Hepatocyte (in vitro differentiated cells): ENCODE data around the gene SYS1.

Experiments
- CTCF ChIP-seq: fragments of 200-600 bp; sonication (generic); IDR thresholded peaks from 2 replicates; pipeline ENCODE4 v1.5.1; 2016; ENCODE audit warnings: antibody characterized with exemption, mild to moderate bottlenecking; ENCODE audit not compliant: poor library complexity
- EZH2 ChIP-seq: fragments of 200-600 bp; sonication (generic); IDR thresholded peaks from 2 replicates; pipeline ENCODE4 v1.6.1; 2016; ENCODE audit warnings: antibody characterized with exemption, mild to moderate bottlenecking, borderline replicate concordance
- EZH2phosphoT487 ChIP-seq: fragments of 200-600 bp; sonication (generic); IDR thresholded peaks from one replicate; pipeline ENCODE4 v1.6.1; 2018; ENCODE audit warnings: antibody characterized with exemption, mild to moderate bottlenecking, low read depth, moderate library complexity; ENCODE audit not compliant: unreplicated experiment, severe bottlenecking

GRCh38 chr20:45390931-45391330, 28.0 kb downstream of the SYS1 start:
- TF ChIP-seq CTCF, result no peak
- TF ChIP-seq EZH2, result no peak
- TF ChIP-seq EZH2phosphoT487, result no peak
